ENCODE data around the gene HEXIM2. TPM values are rescaled to one million over a fixed set of nuclear protein-coding genes. Genes with fewer than 3 reads are reported as not detected.

HEXIM2 gene
- total and polyA plus RNA-seq, 4 experiments from 2014 or later = 2.7 to 5.1 (median 2.8) TPM

DNA sequence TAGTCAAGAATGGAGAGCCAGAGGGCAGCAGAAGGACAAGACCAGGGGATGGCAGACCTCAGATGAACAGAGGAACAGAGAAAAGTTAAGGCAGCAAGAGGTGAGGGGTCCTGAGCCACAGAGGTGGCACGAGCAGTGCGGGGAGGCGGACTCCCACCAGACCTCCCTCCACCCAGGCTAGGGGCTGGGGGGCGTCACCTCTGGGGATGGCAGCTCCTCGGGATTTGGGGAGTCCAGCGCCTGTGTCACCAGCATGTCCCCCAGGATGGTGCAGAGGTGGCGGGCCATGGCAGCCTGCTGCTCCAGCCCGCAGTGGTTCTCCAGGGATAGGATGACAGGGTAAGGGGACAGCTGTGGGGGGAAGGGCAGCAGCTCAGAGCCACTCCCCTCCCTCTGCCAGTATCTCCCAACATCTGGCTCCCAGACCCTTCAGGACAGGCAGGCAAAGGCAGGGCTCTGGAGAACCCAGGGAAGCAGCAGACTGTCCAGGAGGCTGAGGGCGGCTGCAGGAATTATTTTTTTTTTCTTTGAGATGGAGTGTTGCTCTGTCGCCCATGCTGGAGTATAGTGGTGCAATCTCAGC, 45.1 kb upstream of the HEXIM2 start:
- ChIA-PET POLR2A (ENCODE audit: partially characterized antibody) (no interaction called here), CTCF (ENCODE audit: partially characterized antibody) (interaction anchor here (1.2 to 4.2 kb wide), 3 partner anchors 17 to 81 kb away, joined by 4 to 15 read pairs (median 7); partner anchors contain the start of gene ACBD4)
- H3K4me1 Mint-ChIP-seq = no peaks in the 10 kb centered on the region
- H3K27ac ChIP-seq (ENCODE audit: low read depth, low read length) = no peak overlapping the region
- no peaks in the 10 kb centered on the region for H3K27me3 ChIP-seq (ENCODE audit: insufficient read depth, low read length)
- no peaks in the 10 kb centered on the region for H3K9me3 ChIP-seq (ENCODE audit: control insufficient read depth in 1 of 2, low read length in 2 of 2)
- no peaks in the 10 kb centered on the region for H3K4me1 ChIP-seq (ENCODE audit: insufficient read depth, low read length)
- H3K36me3 ChIP-seq (ENCODE audit: insufficient read depth, low read length) = no peaks in the 10 kb centered on the region
- no peak overlapping the region for H3K4me3 Mint-ChIP-seq
- no peaks in the 10 kb centered on the region for H3K36me3 Mint-ChIP-seq
- peak in 1 of 5 donors; percentile 29 for DNase-seq
- no peak overlapping the region for H3K27ac Mint-ChIP-seq
- H3K4me3 ChIP-seq (ENCODE audit: low read length in 2 of 2) = no peak overlapping the region
- intact Hi-C loops (cut with micrococcal nuclease) = no loop called here
- no peaks in the 10 kb centered on the region for H3K27me3 Mint-ChIP-seq
- H3K9me3 Mint-ChIP-seq = no peaks in the 10 kb centered on the region

DNA sequence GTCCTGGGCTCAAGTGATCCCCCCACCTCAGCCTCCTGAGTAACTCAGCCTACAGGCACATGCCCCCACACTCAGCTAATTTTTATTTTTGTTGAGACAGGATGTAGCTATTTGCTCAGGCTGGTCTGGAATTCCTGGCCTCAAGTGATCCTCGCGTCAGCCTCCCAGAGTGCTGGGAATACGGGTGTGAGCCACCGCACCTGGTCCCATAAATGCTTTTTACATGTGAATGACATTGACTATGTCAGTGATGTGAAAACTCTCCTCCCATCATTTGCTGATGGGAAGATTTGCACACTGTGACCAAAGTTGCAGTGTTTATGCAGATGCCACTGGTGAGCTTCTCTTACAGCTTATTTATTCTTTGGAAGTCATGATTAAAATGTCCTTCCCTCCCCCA, 44.3 kb upstream of the HEXIM2 start:
- H3K4me1 Mint-ChIP-seq = no peaks in the 10 kb centered on the region
- ChIA-PET CTCF (ENCODE audit: partially characterized antibody) (interaction anchor here (1.2 to 4.2 kb wide), 3 partner anchors 18 to 81 kb away, joined by 4 to 15 read pairs (median 7); partner anchors contain the start of gene ACBD4), POLR2A (ENCODE audit: partially characterized antibody) (no interaction called here)
- DNase-seq = peak in 1 of 5 donors; percentile 5
- no peaks in the 10 kb centered on the region for H3K36me3 Mint-ChIP-seq
- intact Hi-C loops (cut with micrococcal nuclease) = no loop called here
- no peak overlapping the region for H3K4me3 ChIP-seq (ENCODE audit: low read length in 2 of 2)
- no peaks in the 10 kb centered on the region for H3K9me3 Mint-ChIP-seq
- no peak overlapping the region for H3K27ac ChIP-seq (ENCODE audit: low read depth, low read length)
- peak overlapping the region in 1 of 7 donors; percentile 51 for H3K27ac Mint-ChIP-seq
- no peaks in the 10 kb centered on the region for H3K36me3 ChIP-seq (ENCODE audit: insufficient read depth, low read length)
- no peaks in the 10 kb centered on the region for H3K9me3 ChIP-seq (ENCODE audit: control insufficient read depth in 1 of 2, low read length in 2 of 2)
- H3K27me3 Mint-ChIP-seq = no peaks in the 10 kb centered on the region
- no peaks in the 10 kb centered on the region for H3K4me1 ChIP-seq (ENCODE audit: insufficient read depth, low read length)
- H3K27me3 ChIP-seq (ENCODE audit: insufficient read depth, low read length) = no peaks in the 10 kb centered on the region
- no peak overlapping the region for H3K4me3 Mint-ChIP-seq

DNA sequence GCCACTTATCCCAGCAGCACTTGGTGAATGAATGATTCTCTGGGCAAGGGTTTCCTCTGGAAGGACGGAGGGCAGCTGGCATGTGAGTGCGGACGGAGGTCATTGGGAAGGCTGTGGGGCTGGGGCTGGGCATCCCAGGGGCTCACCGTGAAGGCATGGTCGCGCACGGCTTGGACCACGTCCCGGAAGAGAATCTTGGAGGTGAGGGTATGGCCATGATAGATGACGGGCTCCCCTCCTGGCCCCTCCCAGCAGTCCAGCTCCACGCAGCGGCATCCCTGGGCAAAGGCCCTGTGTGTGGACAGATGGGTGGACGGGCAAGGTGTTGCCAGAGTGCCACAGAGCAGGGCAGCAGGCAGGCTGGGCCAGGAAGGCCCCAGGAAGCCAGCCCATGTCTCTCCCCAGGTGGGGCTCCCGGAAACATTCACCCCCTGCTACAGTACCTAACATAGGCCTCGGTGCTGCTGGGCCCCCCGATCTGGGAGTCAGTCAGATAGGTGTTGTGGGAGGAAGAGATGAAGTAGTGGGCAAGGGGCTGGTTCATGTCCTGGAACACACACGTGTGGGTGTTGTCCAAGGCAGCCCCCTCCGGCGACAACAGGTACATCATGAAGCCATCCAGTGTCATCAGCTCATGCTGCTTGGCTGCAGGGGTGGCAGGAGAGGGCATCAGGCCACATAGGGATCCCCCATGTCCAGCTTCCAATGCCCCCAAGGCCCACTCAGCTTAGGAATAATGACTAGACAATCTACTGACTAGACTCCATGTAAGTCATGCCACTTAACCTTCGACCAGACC, 43.6 kb upstream of the HEXIM2 start:
- Mint-ChIP-seq H3K36me3 (no peaks in the 10 kb centered on the region), H3K4me1 (peaks cover 0 to 1% (median 0%) of the 10 kb centered on the region in 4 donors), H3K4me3 (no peak overlapping the region), H3K9me3 (no peaks in the 10 kb centered on the region), H3K27me3 (no peaks in the 10 kb centered on the region), H3K27ac (no peak overlapping the region)
- POLR2A ChIA-PET (ENCODE audit: partially characterized antibody) = no interaction called here
- H3K4me3 ChIP-seq (ENCODE audit: low read length in 2 of 2) = no peak overlapping the region
- intact Hi-C loops (cut with micrococcal nuclease) = no loop called here
- H3K27ac ChIP-seq (ENCODE audit: low read depth, low read length) = no peak overlapping the region
- H3K4me1 ChIP-seq (ENCODE audit: insufficient read depth, low read length) = no peaks in the 10 kb centered on the region
- H3K9me3 ChIP-seq (ENCODE audit: control insufficient read depth in 1 of 2, low read length in 2 of 2) = no peaks in the 10 kb centered on the region
- no peaks in the 10 kb centered on the region for H3K36me3 ChIP-seq (ENCODE audit: insufficient read depth, low read length)
- CTCF ChIA-PET (ENCODE audit: partially characterized antibody) = interaction anchor here (1.2 to 4.2 kb wide), 3 partner anchors 17 to 80 kb away, joined by 4 to 15 read pairs (median 7); partner anchors contain the start of gene ACBD4
- H3K27me3 ChIP-seq (ENCODE audit: insufficient read depth, low read length) = no peaks in the 10 kb centered on the region
- peak in 1 of 5 donors; percentile 14 for DNase-seq

DNA sequence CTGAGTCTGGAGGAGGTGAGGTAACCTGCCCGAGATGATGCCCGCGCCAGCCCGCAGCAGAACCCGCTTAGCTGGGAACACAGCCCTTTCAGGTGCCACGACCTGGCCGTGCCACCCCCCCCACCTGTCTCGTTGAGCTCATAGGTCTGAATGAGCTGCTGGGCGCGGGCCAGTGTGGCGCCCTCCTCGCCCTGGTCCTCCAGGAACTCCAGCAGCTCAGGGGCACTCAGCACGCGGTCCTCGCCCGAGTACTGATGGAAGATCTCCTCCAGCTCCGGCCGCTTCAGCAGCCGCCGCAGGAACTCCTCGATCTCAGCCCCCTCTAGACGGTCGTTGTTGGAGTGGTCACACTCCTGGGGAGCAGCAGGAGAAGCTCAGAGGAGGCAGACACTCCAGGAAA, 43.0 kb upstream of the HEXIM2 start:
- peak in 1 of 5 donors; percentile 24 for DNase-seq
- intact Hi-C loops (cut with micrococcal nuclease) = no loop called here
- no peak overlapping the region for H3K4me3 ChIP-seq (ENCODE audit: low read length in 2 of 2)
- no peak overlapping the region for H3K4me3 Mint-ChIP-seq
- H3K27me3 Mint-ChIP-seq = no peaks in the 10 kb centered on the region
- ChIA-PET CTCF (ENCODE audit: partially characterized antibody) (interaction anchor here (3.0 to 4.2 kb wide), 2 partner anchors 17 to 19 kb away, joined by 7 to 15 read pairs; partner anchors contain the start of gene ACBD4), POLR2A (ENCODE audit: partially characterized antibody) (no interaction called here)
- no peaks in the 10 kb centered on the region for H3K36me3 ChIP-seq (ENCODE audit: insufficient read depth, low read length)
- no peak overlapping the region for H3K27ac Mint-ChIP-seq
- H3K36me3 Mint-ChIP-seq = no peaks in the 10 kb centered on the region
- no peak overlapping the region for H3K27ac ChIP-seq (ENCODE audit: low read depth, low read length)
- H3K4me1 ChIP-seq (ENCODE audit: insufficient read depth, low read length) = no peaks in the 10 kb centered on the region
- H3K27me3 ChIP-seq (ENCODE audit: insufficient read depth, low read length) = no peaks in the 10 kb centered on the region
- H3K9me3 ChIP-seq (ENCODE audit: control insufficient read depth in 1 of 2, low read length in 2 of 2) = no peaks in the 10 kb centered on the region
- peaks cover 0 to 4% (median 0%) of the 10 kb centered on the region in 4 donors for H3K4me1 Mint-ChIP-seq
- H3K9me3 Mint-ChIP-seq = no peaks in the 10 kb centered on the region

DNA sequence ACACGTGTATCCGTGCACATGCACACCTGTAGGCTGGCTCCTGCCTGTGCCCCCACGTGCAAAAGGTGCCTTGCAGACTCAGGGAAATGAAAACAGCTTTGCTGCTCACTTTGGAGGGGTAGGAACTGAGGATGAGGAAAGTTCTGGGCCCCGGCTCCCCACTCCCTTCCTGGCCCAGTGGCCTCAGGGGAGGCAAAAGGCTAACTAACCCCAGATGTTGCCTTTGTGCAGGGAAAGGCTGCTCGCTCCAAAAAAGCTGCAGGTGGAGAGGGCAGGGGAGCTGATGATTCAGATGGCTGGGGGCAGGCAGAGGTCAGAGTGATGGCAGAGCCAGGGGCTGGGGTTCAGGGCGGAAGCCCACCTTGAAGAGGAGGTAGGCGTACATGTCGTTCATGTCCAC, 41.7 kb upstream of the HEXIM2 start:
- intact Hi-C loops (cut with micrococcal nuclease) = no loop called here
- Mint-ChIP-seq H3K4me3 (no peak overlapping the region), H3K36me3 (no peaks in the 10 kb centered on the region), H3K27me3 (no peaks in the 10 kb centered on the region), H3K4me1 (peaks cover 0 to 8% (median 1%) of the 10 kb centered on the region in 4 donors), H3K9me3 (no peaks in the 10 kb centered on the region), H3K27ac (no peak overlapping the region)
- H3K4me3 ChIP-seq (ENCODE audit: low read length in 2 of 2) = no peak overlapping the region
- no peak overlapping the region for H3K27ac ChIP-seq (ENCODE audit: low read depth, low read length)
- peaks cover 5% of the 10 kb centered on the region for H3K4me1 ChIP-seq (ENCODE audit: insufficient read depth, low read length)
- CTCF ChIA-PET (ENCODE audit: partially characterized antibody) = interaction anchor here (4.2 kb wide), 1 partner anchor 15 kb away, joined by 15 read pairs; the partner anchor contains the start of gene ACBD4
- H3K36me3 ChIP-seq (ENCODE audit: insufficient read depth, low read length) = no peaks in the 10 kb centered on the region
- H3K9me3 ChIP-seq (ENCODE audit: control insufficient read depth in 1 of 2, low read length in 2 of 2) = no peaks in the 10 kb centered on the region
- DNase-seq = peak in 1 of 5 donors; percentile 17
- POLR2A ChIA-PET (ENCODE audit: partially characterized antibody) = no interaction called here
- no peaks in the 10 kb centered on the region for H3K27me3 ChIP-seq (ENCODE audit: insufficient read depth, low read length)

DNA sequence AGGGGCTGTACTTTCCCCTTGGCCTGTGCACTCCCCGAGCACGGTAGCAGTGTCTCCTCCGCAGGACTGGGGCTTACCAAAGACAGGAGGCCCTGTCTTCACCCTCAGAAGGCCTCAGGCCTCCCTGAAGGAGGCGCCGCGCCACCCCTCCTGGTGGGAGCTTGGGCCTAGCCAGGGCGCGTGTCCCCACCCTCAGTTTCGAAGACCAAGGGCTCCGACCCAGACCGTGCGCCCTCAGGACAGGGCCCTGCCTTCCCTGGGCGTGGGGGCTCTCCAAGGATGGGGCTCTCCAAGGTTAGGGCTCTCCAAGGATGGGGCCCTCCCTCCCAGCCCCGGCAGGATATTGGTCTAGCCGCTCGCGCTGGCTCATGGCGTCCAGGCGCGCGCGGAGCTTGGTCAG, 41.1 kb upstream of the HEXIM2 start:
- peaks cover 0 to 8% (median 1%) of the 10 kb centered on the region in 4 donors for H3K4me1 Mint-ChIP-seq
- H3K36me3 Mint-ChIP-seq = no peaks in the 10 kb centered on the region
- Histone ChIP-seq H3K4me1 (ENCODE audit: insufficient read depth, low read length) (peaks cover 5% of the 10 kb centered on the region), H3K36me3 (ENCODE audit: insufficient read depth, low read length) (no peaks in the 10 kb centered on the region), H3K27ac (ENCODE audit: low read depth, low read length) (no peak overlapping the region), H3K4me3 (ENCODE audit: low read length in 2 of 2) (no peak overlapping the region), H3K9me3 (ENCODE audit: control insufficient read depth in 1 of 2, low read length in 2 of 2) (no peaks in the 10 kb centered on the region), H3K27me3 (ENCODE audit: insufficient read depth, low read length) (no peaks in the 10 kb centered on the region)
- H3K9me3 Mint-ChIP-seq = no peaks in the 10 kb centered on the region
- peak in 1 of 5 donors; percentile 4 for DNase-seq
- intact Hi-C loops (cut with micrococcal nuclease) = no loop called here
- H3K4me3 Mint-ChIP-seq = no peak overlapping the region
- ChIA-PET POLR2A (ENCODE audit: partially characterized antibody) (no interaction called here), CTCF (ENCODE audit: partially characterized antibody) (interaction anchor here (4.2 kb wide), 1 partner anchor 15 kb away, joined by 15 read pairs; the partner anchor contains the start of gene ACBD4)
- no peak overlapping the region for H3K27ac Mint-ChIP-seq
- no peaks in the 10 kb centered on the region for H3K27me3 Mint-ChIP-seq

DNA sequence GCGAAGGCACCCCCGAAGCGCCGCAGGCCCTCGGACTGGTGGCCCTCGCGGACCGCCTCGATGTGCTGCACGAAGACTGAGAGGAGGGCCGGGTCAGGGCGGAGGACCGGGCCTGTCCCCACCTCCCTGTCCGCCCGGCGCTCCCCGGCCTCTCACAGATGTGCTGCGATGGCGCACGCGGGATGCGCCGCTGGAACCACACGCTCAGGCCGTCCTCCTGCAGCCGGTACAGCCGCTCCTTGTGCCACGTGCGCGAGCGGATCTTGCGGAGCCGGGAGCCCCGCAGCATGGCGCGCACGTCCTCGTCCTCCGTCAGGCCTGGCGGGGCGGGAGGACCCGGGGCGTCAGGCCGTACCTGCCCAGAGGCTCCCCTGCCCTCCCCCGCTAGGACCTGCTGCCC, 40.6 kb upstream of the HEXIM2 start:
- Histone ChIP-seq H3K4me3 (ENCODE audit: low read length in 2 of 2) (no peak overlapping the region), H3K36me3 (ENCODE audit: insufficient read depth, low read length) (no peaks in the 10 kb centered on the region), H3K27me3 (ENCODE audit: insufficient read depth, low read length) (no peaks in the 10 kb centered on the region), H3K4me1 (ENCODE audit: insufficient read depth, low read length) (peaks cover 5% of the 10 kb centered on the region), H3K27ac (ENCODE audit: low read depth, low read length) (no peak overlapping the region), H3K9me3 (ENCODE audit: control insufficient read depth in 1 of 2, low read length in 2 of 2) (no peaks in the 10 kb centered on the region)
- no peak overlapping the region for H3K27ac Mint-ChIP-seq
- CTCF ChIA-PET (ENCODE audit: partially characterized antibody) = no interaction called here
- H3K4me3 Mint-ChIP-seq = no peak overlapping the region
- peaks cover 0 to 8% (median 1%) of the 10 kb centered on the region in 4 donors for H3K4me1 Mint-ChIP-seq
- no peaks in the 10 kb centered on the region for H3K36me3 Mint-ChIP-seq
- H3K27me3 Mint-ChIP-seq = no peaks in the 10 kb centered on the region
- no peak for DNase-seq
- intact Hi-C loops (cut with micrococcal nuclease) = no loop called here
- POLR2A ChIA-PET (ENCODE audit: partially characterized antibody) = no interaction called here
- no peaks in the 10 kb centered on the region for H3K9me3 Mint-ChIP-seq
